IMR-90 (cell line): Measurements from ENCODE around the gene SKIC3. TPM values are rescaled to one million over a fixed set of nuclear protein-coding genes. Genes with fewer than 3 reads are reported as not detected.

Experiments
- ATAC-seq: fragments of 200-7000 bp; cut with Tn5 transposase; 2 replicates; pipeline ENCODE4 v1.9.1; 2020; ENCODE audit warnings: low read depth, mild to moderate bottlenecking, moderate library complexity
- BruUV-seq: library from RNA; stranded (reverse); fragments of 400-500 nt; replicated peaks from 2 replicates; lab custom pipeline; 2021; lab: Mats Ljungman, UMichigan
- CTCF ChIA-PET: fragments of 300-600 bp; formaldehyde crosslinking; extraction: SDS; loops from one replicate; lab custom pipeline; 2021; ENCODE audit warnings: antibody characterized with exemption; lab: Yijun Ruan, JAX
- POLR2A ChIA-PET: fragments of 300-600 bp; sonication (Branson Sonifier 250); formaldehyde crosslinking; loops from one replicate; lab custom pipeline; 2022; ENCODE audit warnings: antibody characterized with exemption; ENCODE audit not compliant: unreplicated experiment; lab: Charles Lee
- DNase-seq: peaks from one replicate; pipeline ENCODE4 v3.0.0; 2013
- H2AFZ ChIP-seq: replicated peaks from 2 replicates; pipeline ENCODE3; 2013; ENCODE audit warnings: low read length, mild to moderate bottlenecking; ENCODE audit not compliant: poor library complexity
- H2AK5ac ChIP-seq: 2 replicates; pipeline ENCODE4 v1.6.1; 2013; ENCODE audit warnings: low read depth, low read length, inconsistent platforms
- H2AK9ac ChIP-seq: replicated peaks from 2 replicates; pipeline ENCODE3; 2013; ENCODE audit warnings: mild to moderate bottlenecking, low read depth, low read length, moderate library complexity; ENCODE audit not compliant: poor library complexity
- H2BK120ac ChIP-seq: 2 replicates; pipeline ENCODE4 v1.6.1; 2013; ENCODE audit warnings: low read depth, low read length, inconsistent platforms
- H2BK15ac ChIP-seq: 3 replicates; pipeline ENCODE4 v1.6.1; 2013; ENCODE audit warnings: low read depth, low read length, inconsistent platforms
- H2BK20ac ChIP-seq: 2 replicates; pipeline ENCODE4 v1.6.1; 2013; ENCODE audit warnings: low read depth, mild to moderate bottlenecking, inconsistent platforms, low read length, moderate library complexity
- H2BK5ac ChIP-seq: 2 replicates; pipeline ENCODE4 v1.6.1; 2013; ENCODE audit warnings: mild to moderate bottlenecking, low read depth, low read length, inconsistent platforms; ENCODE audit not compliant: poor library complexity, severe bottlenecking
- H3K14ac ChIP-seq: replicated peaks from 2 replicates; pipeline ENCODE4 v1.6.1; 2013; ENCODE audit warnings: low read depth, low read length, inconsistent platforms
- H3K18ac ChIP-seq: 2 replicates; pipeline ENCODE4 v1.6.1; 2013; ENCODE audit warnings: low read depth, low read length, control low read depth
- H3K23ac ChIP-seq: 2 replicates; pipeline ENCODE4 v1.6.1; 2013; ENCODE audit warnings: low read depth, low read length, inconsistent platforms
- H3K27ac ChIP-seq: 2 replicates; pipeline ENCODE4 v1.5.1; 2013; ENCODE audit warnings: mild to moderate bottlenecking, control low read depth, low read length; ENCODE audit not compliant: insufficient read depth
- H3K27me3 ChIP-seq: 2 replicates; pipeline ENCODE4 v1.6.1; 2013; ENCODE audit warnings: low read length; ENCODE audit not compliant: control insufficient read depth, insufficient read depth
- H3K36me3 ChIP-seq: 2 replicates; pipeline ENCODE4 v1.6.1; 2013; ENCODE audit warnings: low read length, mixed read lengths; ENCODE audit not compliant: control insufficient read depth, insufficient read depth
- H3K4ac ChIP-seq: 2 replicates; pipeline ENCODE4 v1.6.1; 2013; ENCODE audit warnings: low read depth, low read length, inconsistent platforms
- H3K4me1 ChIP-seq: 2 replicates; pipeline ENCODE4 v1.6.1; 2013; ENCODE audit warnings: low read length, mixed read lengths; ENCODE audit not compliant: control insufficient read depth, insufficient read depth
- H3K4me2 ChIP-seq: 2 replicates; pipeline ENCODE4 v1.6.1; 2013; ENCODE audit warnings: low read depth, mild to moderate bottlenecking, control low read depth, low read length, moderate library complexity
- H3K4me3 ChIP-seq: 2 replicates; pipeline ENCODE4 v1.5.1; 2013; ENCODE audit warnings: low read depth, mild to moderate bottlenecking, control low read depth, low read length, moderate library complexity; ENCODE audit not compliant: insufficient read depth
- H3K56ac ChIP-seq: 2 replicates; pipeline ENCODE4 v1.6.1; 2013; ENCODE audit warnings: low read length, inconsistent platforms; ENCODE audit not compliant: insufficient read depth; ENCODE audit errors: extremely low read depth
- H3K79me1 ChIP-seq, 2 experiments: 2 replicates each; pipeline ENCODE4 v1.6.1; 2013; ENCODE audit warnings: low read length in 2 of 2, inconsistent platforms in 1 of 2, low read depth in 1 of 2
- H3K9ac ChIP-seq: 2 replicates; pipeline ENCODE4 v1.6.1; 2013; ENCODE audit warnings: low read depth, low read length, control low read depth
- H3K9me1 ChIP-seq: 2 replicates; pipeline ENCODE4 v1.6.1; 2013; ENCODE audit warnings: low read length, inconsistent platforms; ENCODE audit not compliant: insufficient read depth
- H3K9me3 ChIP-seq: 2 replicates; pipeline ENCODE4 v1.6.1; 2013; ENCODE audit warnings: low read length; ENCODE audit not compliant: control insufficient read depth, insufficient read depth
- H4K20me1 ChIP-seq: 2 replicates; pipeline ENCODE4 v1.6.1; 2013; ENCODE audit warnings: low read length, inconsistent platforms; ENCODE audit not compliant: insufficient read depth
- H4K5ac ChIP-seq: 2 replicates; pipeline ENCODE4 v1.6.1; 2013; ENCODE audit warnings: mild to moderate bottlenecking, low read depth, low read length, control low read depth
- H4K8ac ChIP-seq, 2 experiments: 2 replicates each; pipeline ENCODE4 v1.6.1; 2013; ENCODE audit warnings: low read depth in 2 of 2, low read length in 2 of 2, control low read depth in 1 of 2, inconsistent platforms in 1 of 2
- H4K91ac ChIP-seq: 2 replicates; pipeline ENCODE4 v1.6.1; 2013; ENCODE audit warnings: low read depth, low read length, inconsistent platforms; ENCODE audit not compliant: insufficient read depth
- BHLHE40 ChIP-seq: fragments of 150-350 bp; IDR thresholded peaks from 2 replicates; pipeline ENCODE4 v1.6.1; 2016; ENCODE audit warnings: mild to moderate bottlenecking, low read depth, low read length
- CHD1 ChIP-seq: IDR thresholded peaks from 2 replicates; pipeline ENCODE4 v1.6.1; 2012; ENCODE audit warnings: low read depth, low read length, improper control_type of control experiment
- ELK1 ChIP-seq: fragments of 150-350 bp; IDR thresholded peaks from 2 replicates; pipeline ENCODE4 v1.6.1; 2016; ENCODE audit warnings: low read depth, mild to moderate bottlenecking, low read length, moderate library complexity, borderline replicate concordance
- RCOR1 ChIP-seq: IDR thresholded peaks from 2 replicates; pipeline ENCODE4 v1.6.1; 2012; ENCODE audit warnings: mild to moderate bottlenecking, low read length, improper control_type of control experiment; ENCODE audit not compliant: insufficient replicate concordance
- WGBS, 2 experiments: methylation state at CpG; one replicate each; pipeline versions ENCODE4 v1.1.5 to v1.1.7; 2013; ENCODE audit warnings: missing lambda C conversion rate in 2 of 2; ENCODE audit not compliant: insufficient read length in 1 of 2; ENCODE audit errors: extremely low coverage in 2 of 2; 5-methylcytosine and 5-hydroxymethylcytosine counted together
- dilution Hi-C: fragments of 300-500 bp; cut with HindIII; formaldehyde crosslinking; loops from one replicate; pipeline ENCODE4 v1.14.3; 2018; ENCODE audit warnings: low sequenced_read_pairs; ENCODE audit not compliant: unreplicated experiment
- in situ Hi-C: fragments of 300-500 bp; cut with MboI; formaldehyde crosslinking; loops from 3 replicates; pipeline ENCODE4 v1.14.3; 2019; ENCODE audit warnings: low sequenced_read_pairs, inconsistent platforms, mixed read lengths
- intact Hi-C: fragments of 100-400 bp; cut with micrococcal nuclease; formaldehyde crosslinking; loops from 2 replicates; pipeline ENCODE4 v1.10.0; 2022
- polyA plus RNA-seq, 3 experiments: library from polyadenylated mRNA; depleted of rRNA; stranded (reverse); fragments of >200 nt; gene quantifications; 2 replicates each; pipeline ENCODE4 v1.2.3, GENCODE V29; 2012; ENCODE audit warnings: low replicate concordance in 1 of 3
- total RNA-seq: library from RNA; depleted of rRNA; stranded (reverse); fragments of >200 nt; gene quantifications from 2 replicates; pipeline ENCODE4 v1.2.3, GENCODE V29; 2012

Gene SKIC3
- total and polyA plus RNA-seq, 2 of the 4 experiments (the other 2 are of a cell fraction), result 47.1 to 145 TPM

GRCh38 chr5:95519151-95519550 is 35.6 kb downstream of the SKIC3 start:
- in situ Hi-C loops (no loop called here), dilution Hi-C loops (no loop called here), intact Hi-C loops (no loop called here)
- Histone ChIP-seq H3K9ac (no peak overlapping the region), H4K5ac (no peak overlapping the region), H2BK20ac (no peak overlapping the region), H3K23ac (no peak overlapping the region), H3K27ac (no peak overlapping the region), H3K36me3 (peaks cover 14% of the 10 kb centered on the region), H3K4me2 (no peak overlapping the region), H3K9me3 (no peaks in the 10 kb centered on the region), H3K18ac (no peak overlapping the region), H3K9me1 (no peaks in the 10 kb centered on the region; the same call in 1 of the 2 replicates), H2AK5ac (no peak overlapping the region), H3K4me1 (no peaks in the 10 kb centered on the region), H4K91ac (no peak overlapping the region), H3K27me3 (no peaks in the 10 kb centered on the region), H2BK15ac (no peak overlapping the region), H3K4me3 (no peak overlapping the region), H2AFZ (no peak overlapping the region), H3K56ac (no peak overlapping the region), H3K4ac (no peak overlapping the region), H3K79me1 (peaks cover 0 to 3% of the 10 kb centered on the region in 2 experiments; a peak in 2 of 4 replicates), H4K8ac (no peak overlapping the region), H3K14ac (no peak overlapping the region), H4K20me1 (no peaks in the 10 kb centered on the region), H2BK120ac (no peak overlapping the region), H2BK5ac (no peak overlapping the region), H2AK9ac (no peak overlapping the region)
- TF ChIP-seq ELK1 (no peak), RCOR1 (no peak), CHD1 (no peak), BHLHE40 (no peak)
- BruUV-seq, result no TSS peak
- ChIA-PET POLR2A (no interaction called here), CTCF (interaction anchor here (0.8 kb wide), 1 partner anchor 10 kb away, joined by 3 read pairs; no protein-coding TSS in a partner anchor)
- ATAC-seq, result no peak
- no CpG with 5 or more reads among the region's 1 CpG for WGBS, 2 experiments
- no peak for DNase-seq
